T-cell (primary cell): ENCODE data around the gene MYO3A. TPM values are rescaled to one million over a fixed set of nuclear protein-coding genes. Genes with fewer than 3 reads are reported as not detected.

Experiments used
- ATAC-seq, 4 experiments: fragments of 200-7000 bp in 3 of 4; fragments of 150-1000 bp in 1 of 4; cut with Tn5 transposase; replicated peaks in 1 of 4; 1 replicate in 3 of 4; 2 replicates in 1 of 4; pipeline ENCODE4 v1.10.0; 2021; ENCODE audit warnings: moderate library complexity in 3 of 4, mild to moderate bottlenecking in 2 of 4, moderate number of reproducible peaks in 1 of 4
- CTCF ChIA-PET, 2 donors: fragments of 300-600 bp; sonication (Branson Sonifier 250); formaldehyde crosslinking; loops; one replicate each; lab custom pipeline; 2022; ENCODE audit warnings: antibody characterized with exemption in 2 of 2; lab: Charles Lee
- POLR2A ChIA-PET, 2 donors: fragments of 300-600 bp; sonication (Branson Sonifier 250); formaldehyde crosslinking; loops; one replicate each; lab custom pipeline; 2022; ENCODE audit warnings: antibody characterized with exemption in 2 of 2; lab: Charles Lee
- DNase-seq, 35 experiments: peaks; one replicate each; pipeline versions ENCODE4 v3.0.0 to v3.0.0-alpha.2; 2013 to 2023
- H3K27ac ChIP-seq: one replicate; pipeline ENCODE4 v1.5.1; 2013; ENCODE audit warnings: low read length
- H3K27me3 ChIP-seq, 2 experiments: replicated peaks in 1 of 2; 1 replicate in 1 of 2; 2 replicates in 1 of 2; pipeline versions ENCODE4 v1.6.1 to v1.7.0; 2013; ENCODE audit warnings: low read length in 1 of 2, mixed read lengths in 1 of 2; ENCODE audit not compliant: control insufficient read depth in 2 of 2, insufficient read depth in 2 of 2; ENCODE audit errors: extremely low read depth in 1 of 2
- H3K36me3 ChIP-seq, 2 donors: 1 replicate in 1 of 2; 2 replicates in 1 of 2; pipeline versions ENCODE4 v1.6.1 to v1.7.0; 2013; ENCODE audit warnings: low read length in 1 of 2; ENCODE audit not compliant: control insufficient read depth in 2 of 2, insufficient read depth in 1 of 2; ENCODE audit errors: extremely low read depth in 1 of 2
- H3K4me1 ChIP-seq, 2 experiments: 1 replicate in 1 of 2; 2 replicates in 1 of 2; pipeline versions ENCODE4 v1.6.1 to v1.7.0; 2013; ENCODE audit warnings: low read length in 2 of 2, mixed read lengths in 1 of 2; ENCODE audit not compliant: insufficient read depth in 2 of 2, control insufficient read depth in 1 of 2; ENCODE audit errors: extremely low read depth in 1 of 2
- H3K4me3 ChIP-seq, 2 donors: 1 replicate in 1 of 2; 2 replicates in 1 of 2; pipeline versions ENCODE4 v1.5.1 to v1.7.0; 2013; ENCODE audit warnings: mild to moderate bottlenecking in 2 of 2, low read length in 1 of 2, moderate library complexity in 1 of 2; ENCODE audit not compliant: control insufficient read depth in 1 of 2; ENCODE audit errors: extremely low read depth in 1 of 2
- H3K9me3 ChIP-seq: 2 replicates; pipeline ENCODE4 v1.7.0; 2013
- H3K27ac Mint-ChIP-seq, 2 donors: one replicate each; pipeline ENCODE4 v1.8.0; 2020 to 2021; ENCODE audit warnings: mild to moderate bottlenecking in 2 of 2, mixed read lengths in 2 of 2
- H3K27me3 Mint-ChIP-seq, 2 donors: one replicate each; pipeline ENCODE4 v1.8.0; 2021 to 2022; ENCODE audit warnings: mixed read lengths in 2 of 2
- H3K36me3 Mint-ChIP-seq: one replicate; pipeline ENCODE4 v1.8.0; 2021; ENCODE audit warnings: mixed read lengths
- H3K4me1 Mint-ChIP-seq, 3 donors: one replicate each; pipeline ENCODE4 v1.8.0; 2020 to 2022; ENCODE audit warnings: mixed read lengths in 3 of 3, mild to moderate bottlenecking in 1 of 3
- H3K4me3 Mint-ChIP-seq, 3 donors: one replicate each; pipeline ENCODE4 v1.8.0; 2020 to 2022; ENCODE audit warnings: mild to moderate bottlenecking in 3 of 3, mixed read lengths in 3 of 3, moderate library complexity in 3 of 3
- H3K9me3 Mint-ChIP-seq, 3 donors: one replicate each; pipeline ENCODE4 v1.8.0; 2020 to 2022; ENCODE audit warnings: mixed read lengths in 3 of 3
- WGBS: methylation state at CpG from one replicate; pipeline ENCODE4 v1.1.5; 2013; ENCODE audit warnings: missing lambda C conversion rate; ENCODE audit not compliant: insufficient coverage; 5-methylcytosine and 5-hydroxymethylcytosine counted together
- total RNA-seq, 35 experiments: library from RNA in 6 of 35; stranded (reverse) in 6 of 35; fragments of 120-200 nt in 1 of 35; gene quantifications; one replicate each; pipeline versions ENCODE4 v1.2.1 to v1.2.4 and lab custom pipeline; 2013 to 2026

The MYO3A gene
- total RNA-seq, 5 donors from 2014 or later (not counting 1 experiment from before 2014, with no cell fraction given) = 0.16 to 0.46 TPM; not detected in 3

DNA sequence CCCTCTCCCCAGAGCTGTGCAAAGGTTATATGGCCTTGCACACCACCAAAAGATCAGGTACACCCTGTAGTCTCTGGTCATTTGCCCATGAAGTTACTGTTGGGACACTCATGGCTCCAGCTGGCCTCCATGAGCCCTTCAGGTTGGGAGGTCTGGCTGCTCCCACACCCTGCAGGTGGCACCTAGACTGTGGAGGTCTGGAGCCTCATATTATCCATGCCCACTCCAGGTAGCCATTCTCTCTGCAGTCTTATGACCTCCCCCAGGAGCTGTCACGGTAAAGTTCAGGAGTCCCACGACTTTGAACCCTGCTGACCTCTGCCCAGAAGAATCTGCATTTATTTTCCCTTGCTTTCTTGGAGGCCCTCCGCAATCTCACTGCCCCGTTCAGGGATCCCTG is 243.3 kb downstream of the MYO3A start:
- no peaks in the 10 kb centered on the region for H3K9me3 ChIP-seq
- POLR2A ChIA-PET = no interaction called here
- Mint-ChIP-seq H3K4me1 (no peaks in the 10 kb centered on the region), H3K27me3 (peaks cover 21% of the 10 kb centered on the region in 2 donors), H3K4me3 (no peak overlapping the region), H3K9me3 (no peaks in the 10 kb centered on the region), H3K36me3 (no peaks in the 10 kb centered on the region), H3K27ac (no peak overlapping the region)
- no peaks in the 10 kb centered on the region for H3K36me3 ChIP-seq
- no peak overlapping the region for H3K27ac ChIP-seq
- no peak for ATAC-seq
- no peak for DNase-seq
- WGBS = 63% methylated on average over 4 of the region's 4 CpGs
- CTCF ChIA-PET = no interaction called here
- no peaks in the 10 kb centered on the region for H3K4me1 ChIP-seq
- no peak overlapping the region for H3K4me3 ChIP-seq
- H3K27me3 ChIP-seq = peaks cover 0 to 4% of the 10 kb centered on the region in 2 experiments

DNA sequence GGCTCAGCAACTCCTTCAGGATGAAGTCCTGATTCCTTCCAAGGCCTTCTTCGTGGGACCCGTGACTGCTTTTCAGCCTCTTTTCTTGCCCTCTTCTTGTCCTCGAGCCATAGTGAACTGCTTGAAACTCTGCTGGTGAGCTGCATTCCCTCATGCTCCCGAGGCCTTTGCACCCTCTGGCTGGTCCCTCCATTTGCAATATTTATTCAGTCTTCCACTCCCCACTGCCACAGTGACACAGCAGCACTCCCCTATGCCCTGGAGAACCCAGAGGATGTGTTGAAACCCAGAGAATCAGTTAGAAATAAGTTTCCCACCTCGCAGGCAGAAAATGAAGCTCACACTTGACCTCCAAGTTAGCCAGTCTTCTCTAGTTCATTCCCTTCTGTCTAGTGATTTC is 260.2 kb downstream of the MYO3A start:
- WGBS = 74% methylated on average over 4 of the region's 5 CpGs
- Mint-ChIP-seq H3K4me3 (no peak overlapping the region), H3K9me3 (peaks cover 0 to 5% (median 0%) of the 10 kb centered on the region in 3 donors), H3K27me3 (peaks cover 6 to 8% of the 10 kb centered on the region in 2 donors), H3K36me3 (no peaks in the 10 kb centered on the region), H3K27ac (no peak overlapping the region), H3K4me1 (peaks cover 0 to 6% (median 3%) of the 10 kb centered on the region in 3 donors)
- Histone ChIP-seq H3K4me1 (no peaks in the 10 kb centered on the region), H3K9me3 (no peaks in the 10 kb centered on the region), H3K27me3 (peaks cover 0 to 5% of the 10 kb centered on the region in 2 experiments), H3K4me3 (no peak overlapping the region), H3K36me3 (no peaks in the 10 kb centered on the region), H3K27ac (no peak overlapping the region)
- ChIA-PET POLR2A (no interaction called here), CTCF (no interaction called here)
- DNase-seq (no peak), ATAC-seq (no peak)

- H3K4me1 Mint-ChIP-seq = peaks cover 0 to 6% (median 3%) of the 10 kb centered on the region in 3 donors
- DNase-seq = no peak
- ATAC-seq = no peak
- H3K36me3 Mint-ChIP-seq = no peaks in the 10 kb centered on the region
- Histone ChIP-seq H3K4me3 (no peak overlapping the region), H3K27ac (no peak overlapping the region), H3K36me3 (no peaks in the 10 kb centered on the region), H3K27me3 (peaks cover 0 to 3% of the 10 kb centered on the region in 2 experiments), H3K4me1 (no peaks in the 10 kb centered on the region), H3K9me3 (no peaks in the 10 kb centered on the region)
- WGBS = no CpG with 5 or more reads among the region's 2 CpGs
- peaks cover 2% of the 10 kb centered on the region in 2 donors for H3K27me3 Mint-ChIP-seq
- peaks cover 0 to 4% (median 0%) of the 10 kb centered on the region in 3 donors for H3K9me3 Mint-ChIP-seq
- H3K27ac Mint-ChIP-seq = no peak overlapping the region
- ChIA-PET POLR2A (no interaction called here), CTCF (no interaction called here)
- no peak overlapping the region for H3K4me3 Mint-ChIP-seq
Measured at GRCh38 chr10:26197248-26197647, 263.2 kb downstream of the MYO3A start.

GRCh38 chr10:26198119-26198518 is 264.1 kb downstream of the MYO3A start:
- 67% methylated on average over 3 of the region's 9 CpGs for WGBS
- H3K27me3 Mint-ChIP-seq = peaks cover 2 to 5% of the 10 kb centered on the region in 2 donors

GRCh38 chr10:26199841-26200240 is 265.8 kb downstream of the MYO3A start:
- DNase-seq (no peak), ATAC-seq (no peak)
- H3K4me3 Mint-ChIP-seq = no peak overlapping the region
- Histone ChIP-seq H3K27me3 (peaks cover 0 to 3% of the 10 kb centered on the region in 2 experiments), H3K9me3 (no peaks in the 10 kb centered on the region), H3K36me3 (no peaks in the 10 kb centered on the region), H3K4me3 (no peak overlapping the region), H3K4me1 (no peaks in the 10 kb centered on the region), H3K27ac (no peak overlapping the region)
- no peaks in the 10 kb centered on the region for H3K36me3 Mint-ChIP-seq
- no peak overlapping the region for H3K27ac Mint-ChIP-seq
- H3K9me3 Mint-ChIP-seq = peaks cover 0 to 4% (median 0%) of the 10 kb centered on the region in 3 donors
- WGBS = 67% methylated on average over 2 of the region's 4 CpGs
- peaks cover 2 to 13% of the 10 kb centered on the region in 2 donors for H3K27me3 Mint-ChIP-seq
- peaks cover 0 to 6% (median 3%) of the 10 kb centered on the region in 3 donors for H3K4me1 Mint-ChIP-seq
- POLR2A ChIA-PET = no interaction called here
- CTCF ChIA-PET = no interaction called here

More at GRCh38 chr10:26198119-26198518, 264.1 kb downstream of the MYO3A start:
- H3K4me3 ChIP-seq = no peak overlapping the region
- no peak for ATAC-seq
- no peaks in the 10 kb centered on the region for H3K36me3 ChIP-seq
- POLR2A ChIA-PET = no interaction called here
- Mint-ChIP-seq H3K36me3 (no peaks in the 10 kb centered on the region), H3K27ac (no peak overlapping the region), H3K9me3 (peaks cover 0 to 4% (median 0%) of the 10 kb centered on the region in 3 donors), H3K4me1 (peaks cover 0 to 6% (median 3%) of the 10 kb centered on the region in 3 donors), H3K4me3 (no peak overlapping the region)
- H3K4me1 ChIP-seq = no peaks in the 10 kb centered on the region
- H3K9me3 ChIP-seq = no peaks in the 10 kb centered on the region
- DNase-seq = no peak
- CTCF ChIA-PET = no interaction called here
- H3K27ac ChIP-seq = no peak overlapping the region
- H3K27me3 ChIP-seq = peaks cover 0 to 3% of the 10 kb centered on the region in 2 experiments

DNA sequence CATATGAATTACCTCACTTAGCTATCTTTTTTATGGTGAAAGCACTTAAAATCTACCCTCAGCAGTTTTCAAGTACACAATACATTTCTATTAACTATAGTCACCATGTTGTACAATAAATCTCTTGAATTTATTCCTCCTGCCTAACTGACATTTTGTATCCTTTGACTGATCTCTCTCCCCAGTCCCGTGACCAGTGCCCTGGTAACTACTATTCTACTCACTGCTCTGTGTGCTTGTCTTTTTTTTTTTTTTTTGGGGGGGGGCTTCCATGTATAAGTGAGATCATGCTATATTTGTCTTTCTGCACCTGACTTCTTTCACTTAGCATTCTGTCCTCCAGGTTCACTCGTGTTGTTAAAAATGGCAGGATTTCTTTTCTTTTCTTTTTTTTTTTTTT is 271.2 kb downstream of the MYO3A start:
- H3K27ac ChIP-seq = no peak overlapping the region
- CTCF ChIA-PET = no interaction called here
- Mint-ChIP-seq H3K27me3 (peaks cover 3 to 21% of the 10 kb centered on the region in 2 donors), H3K4me3 (no peak overlapping the region), H3K36me3 (no peaks in the 10 kb centered on the region), H3K4me1 (no peaks in the 10 kb centered on the region), H3K27ac (no peak overlapping the region), H3K9me3 (peaks cover 0 to 4% (median 0%) of the 10 kb centered on the region in 3 donors)
- DNase-seq (no peak), ATAC-seq (no peak)
- no peaks in the 10 kb centered on the region for H3K9me3 ChIP-seq
- H3K36me3 ChIP-seq = no peaks in the 10 kb centered on the region
- no CpG with 5 or more reads among the region's 2 CpGs for WGBS
- POLR2A ChIA-PET = no interaction called here
- H3K27me3 ChIP-seq = peaks cover 3 to 16% of the 10 kb centered on the region in 2 experiments
- H3K4me3 ChIP-seq = no peak overlapping the region
- H3K4me1 ChIP-seq = no peaks in the 10 kb centered on the region
